ENCODE measurements around the gene NUDT21.
A peak's percentile ranks its signal among the peaks of the same experiment; 100 is the strongest.

The NUDT21 gene

GRCh38 chr16:56419740-56420548, 31.2 kb downstream of the NUDT21 start:
- Histone ChIP-seq H3K27me3 (ENCODE audit: insufficient read depth, poor library complexity, severe bottlenecking) (no peaks in the 10 kb centered on the region), H3K4me3 (replicated peaks; ENCODE audit: insufficient read depth, low read length) (no peak overlapping the region), H3K27ac (replicated peaks) (no peak overlapping the region)
- DNase-seq (ENCODE audit: low read depth in 1 of 2, low spot score in 1 of 2), result no peak
- no peak for TF ChIP-seq GABPA (IDR thresholded peaks at IDR 0.05; ENCODE audit: low read depth)
- TF ChIP-seq REST (IDR thresholded peaks at IDR 0.05; ENCODE audit: insufficient replicate concordance, low read depth), result no peak

GRCh38 chr16:56417138-56417537, 34.0 kb downstream of the NUDT21 start:
- H3K4me3 ChIP-seq (replicated peaks; ENCODE audit: insufficient read depth, low read length), result no peak overlapping the region
- H3K27me3 ChIP-seq (ENCODE audit: insufficient read depth, poor library complexity, severe bottlenecking), result no peaks in the 10 kb centered on the region
- DNase-seq (ENCODE audit: low read depth in 1 of 2, low spot score in 1 of 2), result no peak
- H3K27ac ChIP-seq (replicated peaks), result no peak overlapping the region
- no peak for TF ChIP-seq POLR2AphosphoS5 (IDR thresholded peaks at IDR 0.05; ENCODE audit: low read depth)
- no peak for TF ChIP-seq REST (IDR thresholded peaks at IDR 0.05; ENCODE audit: insufficient replicate concordance, low read depth)
- TF ChIP-seq, protein P1, sequence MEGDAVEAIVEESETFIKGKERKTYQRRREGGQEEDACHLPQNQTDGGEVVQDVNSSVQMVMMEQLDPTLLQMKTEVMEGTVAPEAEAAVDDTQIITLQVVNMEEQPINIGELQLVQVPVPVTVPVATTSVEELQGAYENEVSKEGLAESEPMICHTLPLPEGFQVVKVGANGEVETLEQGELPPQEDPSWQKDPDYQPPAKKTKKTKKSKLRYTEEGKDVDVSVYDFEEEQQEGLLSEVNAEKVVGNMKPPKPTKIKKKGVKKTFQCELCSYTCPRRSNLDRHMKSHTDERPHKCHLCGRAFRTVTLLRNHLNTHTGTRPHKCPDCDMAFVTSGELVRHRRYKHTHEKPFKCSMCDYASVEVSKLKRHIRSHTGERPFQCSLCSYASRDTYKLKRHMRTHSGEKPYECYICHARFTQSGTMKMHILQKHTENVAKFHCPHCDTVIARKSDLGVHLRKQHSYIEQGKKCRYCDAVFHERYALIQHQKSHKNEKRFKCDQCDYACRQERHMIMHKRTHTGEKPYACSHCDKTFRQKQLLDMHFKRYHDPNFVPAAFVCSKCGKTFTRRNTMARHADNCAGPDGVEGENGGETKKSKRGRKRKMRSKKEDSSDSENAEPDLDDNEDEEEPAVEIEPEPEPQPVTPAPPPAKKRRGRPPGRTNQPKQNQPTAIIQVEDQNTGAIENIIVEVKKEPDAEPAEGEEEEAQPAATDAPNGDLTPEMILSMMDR (IDR thresholded peaks at IDR 0.05; ENCODE audit: insufficient read depth, low read length), result no peak
- TF ChIP-seq GABPA (IDR thresholded peaks at IDR 0.05; ENCODE audit: low read depth), result no peak
- TF ChIP-seq SPI1 (IDR thresholded peaks at IDR 0.05; ENCODE audit: borderline replicate concordance, low read depth), result no peak

DNA sequence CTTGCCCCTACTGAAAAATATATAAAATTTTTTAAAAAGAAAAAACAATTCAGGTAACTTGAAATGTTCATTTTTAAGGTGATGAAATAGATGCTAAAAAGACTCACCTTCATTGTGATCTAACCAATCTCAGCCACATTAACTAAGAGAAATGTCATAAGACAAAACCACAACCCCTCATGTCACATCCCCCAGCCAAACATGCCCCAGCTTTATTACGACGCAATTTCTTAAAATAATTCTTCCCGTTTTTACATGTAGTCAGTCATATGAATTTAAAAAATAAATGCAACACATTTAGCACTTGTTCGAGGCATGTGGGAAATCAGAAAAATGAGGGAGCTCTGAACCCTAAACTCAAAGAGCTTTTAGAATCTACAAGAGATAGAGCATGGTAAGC, 35.3 kb downstream of the NUDT21 start:
- Histone ChIP-seq H3K4me3 (replicated peaks; ENCODE audit: insufficient read depth, low read length) (no peak overlapping the region), H3K27me3 (ENCODE audit: insufficient read depth, poor library complexity, severe bottlenecking) (no peaks in the 10 kb centered on the region), H3K27ac (replicated peaks) (no peak overlapping the region; the same call in 1 of the 2 replicates)
- TF ChIP-seq REST (IDR thresholded peaks at IDR 0.05; ENCODE audit: insufficient replicate concordance, low read depth) (no peak), POLR2AphosphoS5 (IDR thresholded peaks at IDR 0.05; ENCODE audit: low read depth) (no peak), GABPA (IDR thresholded peaks at IDR 0.05; ENCODE audit: low read depth) (no peak), SPI1 (IDR thresholded peaks at IDR 0.05; ENCODE audit: borderline replicate concordance, low read depth) (no peak)
- TF ChIP-seq, protein P1 (IDR thresholded peaks at IDR 0.05; ENCODE audit: insufficient read depth, low read length), result no peak
- DNase-seq (ENCODE audit: low read depth in 1 of 2, low spot score in 1 of 2), result peak in 1 of 2 experiments; percentile 18

Measured in HL-60 (cell line).